ENCODE results near the gene PEA15.

GRCh38 chr1:160261893-160262794, 57.0 kb downstream of the PEA15 start, which contains the start of gene DCAF8:
- TF ChIP-seq CTCF (conservative IDR thresholded peaks at IDR 0.05; ENCODE audit: low read length) (no peak), EZH2phosphoT487 (IDR thresholded peaks at IDR 0.05; ENCODE audit: borderline replicate concordance, low read depth, low read length) (no peak)
